ENCODE measurements around the gene MET. TPM values are rescaled to one million over a fixed set of nuclear protein-coding genes. Genes with fewer than 3 reads are reported as not detected.

MET gene
- total and polyA plus RNA-seq, 12 donors, result 3.1 to 23.3 (median 15.0) TPM

GRCh38 chr7:116734710-116735109, 62.7 kb downstream of the MET start:
- TF ChIP-seq CTCF (IDR thresholded peaks at IDR 0.05), result no peak
- Histone ChIP-seq H3K27me3 (no peaks in the 10 kb centered on the region), H3K9me3 (no peaks in the 10 kb centered on the region), H3K4me3 (no peak overlapping the region), H3K27ac (no peak overlapping the region), H3K36me3 (no peaks in the 10 kb centered on the region), H3K4me1 (peaks cover 0 to 7% (median 0%) of the 10 kb centered on the region in 9 donors)
- DNase-seq, result no peak
- intact Hi-C loops (cut with DNase I), result no loop called here
- WGBS, 2 donors, result 59 to 74% methylated on average over 6 of the region's 6 CpGs
- ATAC-seq, result no peak

GRCh38 chr7:116736927-116737715, 65.1 kb downstream of the MET start:
- Histone ChIP-seq H3K4me3 (no peak overlapping the region), H3K4me1 (peaks cover 0 to 7% (median 0%) of the 10 kb centered on the region in 9 donors), H3K9me3 (no peaks in the 10 kb centered on the region), H3K27me3 (no peaks in the 10 kb centered on the region), H3K27ac (no peak overlapping the region), H3K36me3 (peaks cover 0 to 11% (median 0%) of the 10 kb centered on the region in 9 donors)
- ATAC-seq (no peak), DNase-seq (no peak)
- no peak for TF ChIP-seq CTCF (IDR thresholded peaks at IDR 0.05)
- intact Hi-C loops (cut with DNase I), result no loop called here
- 91 to 92% methylated on average over 8 of the region's 8 CpGs for WGBS, 2 donors

GRCh38 chr7:116738378-116738777, 66.4 kb downstream of the MET start:
- Histone ChIP-seq H3K9me3 (no peaks in the 10 kb centered on the region), H3K4me3 (no peak overlapping the region), H3K4me1 (peaks cover 0 to 7% (median 0%) of the 10 kb centered on the region in 9 donors), H3K27me3 (no peaks in the 10 kb centered on the region), H3K27ac (no peak overlapping the region), H3K36me3 (peaks cover 0 to 11% (median 0%) of the 10 kb centered on the region in 9 donors)
- intact Hi-C loops (cut with DNase I), result no loop called here
- TF ChIP-seq CTCF (IDR thresholded peaks at IDR 0.05), result no peak
- DNase-seq, result no peak
- ATAC-seq, result no peak
- WGBS, 2 donors, result 95 to 97% methylated on average over 1 of the region's 1 CpG

GRCh38 chr7:116739307-116739706, 67.3 kb downstream of the MET start:
- ATAC-seq (no peak), DNase-seq (no peak)
- peaks cover 0 to 4% (median 0%) of the 10 kb centered on the region in 9 donors for H3K4me1 ChIP-seq
- H3K9me3 ChIP-seq, result no peaks in the 10 kb centered on the region
- no peak overlapping the region for H3K4me3 ChIP-seq
- intact Hi-C loops (cut with DNase I), result no loop called here
- no peak overlapping the region for H3K27ac ChIP-seq
- no peak for TF ChIP-seq CTCF (IDR thresholded peaks at IDR 0.05)
- no peaks in the 10 kb centered on the region for H3K27me3 ChIP-seq
- WGBS, 2 donors, result 96 to 99% methylated on average over 2 of the region's 2 CpGs
- peaks cover 0 to 11% (median 0%) of the 10 kb centered on the region in 9 donors for H3K36me3 ChIP-seq

All from heart right ventricle (tissue), 16 donors.